Astrocyte (in vitro differentiated cells and primary cell): ENCODE data around the gene FAM76B.

ENCODE experiments used
- CTCF ChIP-seq: IDR thresholded peaks from 2 replicates; pipeline ENCODE4 v1.5.1; 2011; ENCODE audit warnings: low read depth, mild to moderate bottlenecking, inconsistent platforms, low read length, moderate library complexity; ENCODE audit not compliant: insufficient read depth
- EZH2 ChIP-seq: IDR thresholded peaks from 2 replicates; pipeline ENCODE4 v1.6.1; 2012; ENCODE audit warnings: mild to moderate bottlenecking, low read length, inconsistent platforms; ENCODE audit not compliant: insufficient read depth

- TF ChIP-seq EZH2 (no peak), CTCF (no peak)
Observed at GRCh38 chr11:95799546-95799945, 10.0 kb upstream of the FAM76B start.
